HL-60 (cell line): Measurements from ENCODE around the gene CASKIN2.

Experiments used
- DNase-seq, 2 experiments: peaks; one replicate each; pipeline ENCODE4 v3.0.0-alpha.2; 2010 to 2020; ENCODE audit warnings: low read depth in 1 of 2, low spot score in 1 of 2
- H3K27ac ChIP-seq: fragments of 250-450 bp; sonication (Bioruptor Pico); replicated peaks from 2 replicates; pipeline ENCODE4 v1.5.1; 2020; ENCODE audit warnings: mild to moderate bottlenecking, moderate library complexity
- H3K27me3 ChIP-seq: fragments of 250-450 bp; sonication (Bioruptor Pico); 2 replicates; pipeline ENCODE4 v1.5.1; 2021; ENCODE audit warnings: mild to moderate bottlenecking, moderate library complexity; ENCODE audit not compliant: insufficient read depth, poor library complexity, severe bottlenecking
- H3K4me3 ChIP-seq: replicated peaks from 2 replicates; pipeline ENCODE4 v1.5.1; 2011; ENCODE audit warnings: mild to moderate bottlenecking, control low read depth, low read length; ENCODE audit not compliant: insufficient read depth
- CTCF ChIP-seq: IDR thresholded peaks from one replicate; pipeline ENCODE4 v1.5.1; 2011; ENCODE audit warnings: low read length, control low read depth, inconsistent platforms; ENCODE audit not compliant: insufficient read depth
- GABPA ChIP-seq: IDR thresholded peaks from 2 replicates; pipeline ENCODE4 v1.6.1; 2012; ENCODE audit warnings: low read depth
- POLR2AphosphoS5 ChIP-seq: IDR thresholded peaks from 2 replicates; pipeline ENCODE4 v1.6.1; 2012; ENCODE audit warnings: low read depth
- REST ChIP-seq: IDR thresholded peaks from 2 replicates; pipeline ENCODE4 v1.6.1; 2012; ENCODE audit warnings: low read depth; ENCODE audit not compliant: insufficient replicate concordance
- SPI1 ChIP-seq: IDR thresholded peaks from 2 replicates; pipeline ENCODE4 v1.6.1; 2012; ENCODE audit warnings: low read depth, mild to moderate bottlenecking, borderline replicate concordance

CASKIN2 gene

GRCh38 chr17:75475144-75475835 is 40.0 kb downstream of the CASKIN2 start:
- no peak overlapping the region for H3K4me3 ChIP-seq
- H3K27ac ChIP-seq = no peak overlapping the region
- no peak for DNase-seq
- TF ChIP-seq SPI1 = no peak
- TF ChIP-seq REST = no peak
- TF ChIP-seq CTCF = no peak
- TF ChIP-seq GABPA = no peak
- TF ChIP-seq POLR2AphosphoS5 = no peak
- no peaks in the 10 kb centered on the region for H3K27me3 ChIP-seq

- Histone ChIP-seq H3K27me3 (no peaks in the 10 kb centered on the region), H3K27ac (no peak overlapping the region), H3K4me3 (no peak overlapping the region)
- TF ChIP-seq CTCF = no peak
- TF ChIP-seq REST = no peak
- TF ChIP-seq POLR2AphosphoS5 = no peak
- TF ChIP-seq SPI1 = no peak
- no peak for TF ChIP-seq GABPA
- no peak for DNase-seq
Observed at GRCh38 chr17:75474736-75475135, 40.6 kb downstream of the CASKIN2 start.

GRCh38 chr17:75473246-75473645 is 42.1 kb downstream of the CASKIN2 start:
- H3K27ac ChIP-seq = no peak overlapping the region
- TF ChIP-seq CTCF = no peak
- no peak for TF ChIP-seq SPI1
- TF ChIP-seq POLR2AphosphoS5 = no peak
- no peak for TF ChIP-seq GABPA
- TF ChIP-seq REST = no peak
- no peaks in the 10 kb centered on the region for H3K27me3 ChIP-seq
- no peak overlapping the region for H3K4me3 ChIP-seq
- no peak for DNase-seq
